ENCODE data around the gene RPS6KB2. TPM values are rescaled to one million over a fixed set of nuclear protein-coding genes. Genes with fewer than 3 reads are reported as not detected.

RPS6KB2 gene
- polyA plus RNA-seq, 1 experiment: 59.9 TPM

DNA sequence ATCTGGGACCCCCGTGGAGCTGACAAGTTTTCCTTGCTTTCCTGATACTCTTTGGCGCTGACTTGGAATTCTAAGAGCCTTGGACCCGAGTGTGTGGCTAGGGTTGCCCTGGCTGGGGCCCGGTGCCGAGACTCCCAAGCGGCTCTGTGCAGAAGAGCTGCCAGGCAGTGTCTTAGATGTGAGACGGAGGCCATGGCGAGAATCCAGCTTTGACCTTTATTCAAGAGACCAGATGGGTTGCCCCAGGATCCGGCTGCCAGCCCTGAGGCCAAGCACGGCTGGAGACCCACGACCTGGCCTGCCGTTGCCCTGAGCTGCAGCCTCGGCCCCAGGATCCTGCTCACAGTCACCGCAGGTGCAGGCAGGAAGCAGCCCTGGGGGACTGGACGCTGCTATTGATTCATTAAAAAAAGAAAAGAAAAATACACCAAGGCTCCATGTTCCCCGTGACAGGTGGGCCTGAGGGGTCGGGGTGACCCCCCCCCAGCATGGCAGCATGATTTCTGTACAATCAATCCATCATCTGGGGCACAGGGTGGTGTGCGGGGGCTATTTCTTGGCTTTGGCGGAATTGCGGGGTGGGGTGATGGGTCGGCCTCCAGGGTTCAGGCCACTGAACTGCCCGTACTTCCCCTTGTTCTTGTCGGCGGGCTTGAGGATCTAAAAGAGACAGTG is 30.2 kb upstream of the RPS6KB2 start:
- CTCF ChIA-PET: interaction anchor here (0.6 to 2.5 kb wide), 5 partner anchors 16 to 73 kb away, joined by 3 to 9 read pairs (median 5); partner anchors contain the start of gene POLD4
- POLR2A ChIA-PET: no interaction called here
- TF ChIP-seq CTCF (IDR thresholded peaks at IDR 0.05; ENCODE audit: insufficient read depth, low read depth, low read length): no peak

GRCh38 chr11:67398661-67399563 is 29.4 kb upstream of the RPS6KB2 start:
- ChIA-PET CTCF (interaction anchor here (0.6 to 2.5 kb wide), 5 partner anchors 17 to 159 kb away, joined by 3 to 6 read pairs (median 3); partner anchors contain the start of gene POLD4), POLR2A (interaction anchor here (0.5 kb wide), 1 partner anchor 48 kb away, joined by 9 read pairs; no protein-coding TSS in a partner anchor)
- no peak for TF ChIP-seq CTCF (IDR thresholded peaks at IDR 0.05; ENCODE audit: insufficient read depth, low read depth, low read length)
- no peak for DNase-seq (ENCODE audit: low read depth)
- Histone ChIP-seq H3K36me3 (ENCODE audit: control insufficient read depth, insufficient read depth, low read length) (peaks cover 32% of the 10 kb centered on the region), H3K4me3 (ENCODE audit: low read depth, low read length) (no peak overlapping the region), H3K27me3 (ENCODE audit: control insufficient read depth, insufficient read depth, low read length) (no peaks in the 10 kb centered on the region)

More for the DNA sequence above, 30.2 kb upstream of the RPS6KB2 start:
- Histone ChIP-seq H3K4me3 (ENCODE audit: low read depth, low read length) (no peak overlapping the region), H3K27me3 (ENCODE audit: control insufficient read depth, insufficient read depth, low read length) (no peaks in the 10 kb centered on the region), H3K36me3 (ENCODE audit: control insufficient read depth, insufficient read depth, low read length) (peaks cover 34% of the 10 kb centered on the region)
- no peak for DNase-seq (ENCODE audit: low read depth)

DNA sequence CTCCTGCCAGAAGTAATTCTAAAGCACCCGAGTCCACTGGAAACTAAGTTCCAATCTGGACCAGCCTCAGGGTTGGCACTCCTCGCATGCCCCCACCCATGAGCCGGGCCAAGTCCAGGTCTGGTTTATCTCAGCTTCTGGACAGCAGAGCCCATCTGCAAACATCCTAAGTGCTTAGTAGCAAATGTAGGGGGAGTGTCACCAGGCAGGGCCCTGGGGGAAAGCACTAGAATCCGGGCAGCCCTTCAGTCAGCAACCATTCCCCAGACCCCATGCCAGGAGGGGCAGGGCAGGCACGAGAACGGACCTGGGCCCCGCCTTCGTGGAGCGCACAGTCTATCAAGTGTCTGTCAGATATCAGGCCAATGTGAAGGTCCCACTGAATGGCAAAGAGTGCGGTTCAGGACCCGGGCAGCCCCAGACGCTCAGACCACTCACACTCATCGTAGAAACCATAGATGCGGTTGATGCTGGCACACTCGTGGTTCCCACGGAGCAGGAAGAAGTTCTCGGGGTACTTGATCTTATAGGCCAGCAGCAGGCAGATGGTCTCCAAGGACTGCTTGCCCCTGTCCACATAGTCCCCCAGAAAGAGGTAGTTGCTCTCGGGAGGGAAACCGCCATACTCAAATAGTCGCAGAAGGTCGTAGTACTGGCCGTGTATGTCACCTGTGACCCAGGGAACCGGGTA is 27.9 kb upstream of the RPS6KB2 start:
- DNase-seq (ENCODE audit: low read depth): no peak
- Histone ChIP-seq H3K27me3 (ENCODE audit: control insufficient read depth, insufficient read depth, low read length) (no peaks in the 10 kb centered on the region), H3K4me3 (ENCODE audit: low read depth, low read length) (peak overlapping the region; percentile 98), H3K36me3 (ENCODE audit: control insufficient read depth, insufficient read depth, low read length) (peaks cover 30% of the 10 kb centered on the region)
- POLR2A ChIA-PET: no interaction called here
- TF ChIP-seq CTCF (IDR thresholded peaks at IDR 0.05; ENCODE audit: insufficient read depth, low read depth, low read length): no peak
- CTCF ChIA-PET: interaction anchor here (0.8 to 2.7 kb wide), 13 partner anchors 9 to 69 kb away, joined by 3 to 16 read pairs (median 8); partner anchors contain the start of genes CLCF1, CORO1B, RAD9A and TMEM134

DNA sequence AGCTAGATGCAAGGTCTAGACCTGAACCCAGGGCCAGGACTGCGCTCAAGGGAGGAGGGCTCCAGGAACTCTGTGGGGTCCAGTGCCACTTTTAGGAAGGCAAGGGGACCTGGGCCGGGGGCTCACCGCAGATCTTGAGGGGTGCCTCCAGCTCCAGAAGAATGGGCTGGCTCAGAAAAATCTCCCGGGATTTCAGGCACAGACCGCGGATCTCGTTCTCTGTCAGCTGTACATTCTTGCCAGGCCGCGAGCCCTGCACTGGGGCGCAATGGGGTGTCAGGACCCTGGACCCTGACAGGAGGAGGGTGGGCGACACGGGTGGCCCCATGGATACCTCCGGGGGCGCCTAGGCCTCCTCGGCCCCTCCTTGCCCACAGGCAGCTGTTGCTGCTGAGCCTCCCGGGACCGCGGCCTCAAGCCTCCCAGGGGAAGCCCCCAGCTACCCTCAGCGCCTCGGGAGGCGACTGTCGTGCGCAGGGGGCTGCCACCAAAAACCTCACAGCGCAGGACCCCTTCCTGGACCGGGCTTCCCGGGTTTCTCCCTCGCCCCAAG is 27.3 kb upstream of the RPS6KB2 start:
- ChIA-PET POLR2A (interaction anchor here (0.5 to 1.5 kb wide), 4 partner anchors 9 to 67 kb away, joined by 3 to 29 read pairs (median 16); partner anchors contain the start of genes CLCF1 and RAD9A), CTCF (interaction anchor here (0.8 to 2.7 kb wide), 24 partner anchors 10 to 114 kb away, joined by 3 to 16 read pairs (median 4); partner anchors contain the start of genes CLCF1, CORO1B, PITPNM1 and RAD9A)
- Histone ChIP-seq H3K27me3 (ENCODE audit: control insufficient read depth, insufficient read depth, low read length) (no peaks in the 10 kb centered on the region), H3K4me3 (ENCODE audit: low read depth, low read length) (peak overlapping the region; percentile 98), H3K36me3 (ENCODE audit: control insufficient read depth, insufficient read depth, low read length) (peaks cover 28% of the 10 kb centered on the region)
- no peak for TF ChIP-seq CTCF (IDR thresholded peaks at IDR 0.05; ENCODE audit: insufficient read depth, low read depth, low read length)
- no peak for DNase-seq (ENCODE audit: low read depth)
